ENCODE data around the gene LBX2.

LBX2 gene

DNA sequence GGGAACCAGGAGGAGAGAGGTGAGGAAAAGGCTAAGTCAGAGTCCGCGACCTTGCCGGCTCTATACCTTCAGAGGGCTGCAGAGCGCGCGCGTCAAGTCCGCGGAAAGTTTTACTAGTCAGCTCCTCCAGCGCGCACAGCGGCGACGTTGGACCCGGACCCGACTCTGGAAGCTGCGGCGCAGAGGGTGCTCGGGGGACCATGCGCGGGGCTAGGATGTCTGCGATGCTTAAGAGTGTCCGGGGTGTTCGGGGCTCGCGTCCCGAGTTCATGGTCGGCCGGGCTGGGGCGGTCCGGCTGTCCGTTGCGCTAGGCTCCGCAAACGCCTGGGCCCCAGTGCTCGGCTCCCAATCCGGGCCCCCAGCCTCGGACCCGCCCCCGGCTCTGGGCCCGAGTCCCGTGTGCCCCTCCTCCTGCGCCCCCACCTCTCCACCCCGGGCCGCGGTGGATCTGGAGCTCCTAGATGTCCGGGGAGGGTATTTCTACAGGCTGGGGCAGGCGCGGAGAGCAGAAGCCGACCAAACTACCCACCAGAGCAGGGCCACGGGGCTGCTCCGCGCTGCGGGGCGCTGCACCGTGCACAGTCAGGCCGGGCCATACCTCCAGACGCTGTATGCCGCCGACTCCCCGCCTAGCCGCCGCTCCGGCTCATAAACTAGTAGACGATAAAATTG lies at the start of gene LBX2:
LBX2 (minus strand) TSS at position 337 of the 673 bp plus-strand sequence; CDS start at position 271, 66 bp downstream.
- no peak for DNase-seq (ENCODE audit: low spot score)

DNA sequence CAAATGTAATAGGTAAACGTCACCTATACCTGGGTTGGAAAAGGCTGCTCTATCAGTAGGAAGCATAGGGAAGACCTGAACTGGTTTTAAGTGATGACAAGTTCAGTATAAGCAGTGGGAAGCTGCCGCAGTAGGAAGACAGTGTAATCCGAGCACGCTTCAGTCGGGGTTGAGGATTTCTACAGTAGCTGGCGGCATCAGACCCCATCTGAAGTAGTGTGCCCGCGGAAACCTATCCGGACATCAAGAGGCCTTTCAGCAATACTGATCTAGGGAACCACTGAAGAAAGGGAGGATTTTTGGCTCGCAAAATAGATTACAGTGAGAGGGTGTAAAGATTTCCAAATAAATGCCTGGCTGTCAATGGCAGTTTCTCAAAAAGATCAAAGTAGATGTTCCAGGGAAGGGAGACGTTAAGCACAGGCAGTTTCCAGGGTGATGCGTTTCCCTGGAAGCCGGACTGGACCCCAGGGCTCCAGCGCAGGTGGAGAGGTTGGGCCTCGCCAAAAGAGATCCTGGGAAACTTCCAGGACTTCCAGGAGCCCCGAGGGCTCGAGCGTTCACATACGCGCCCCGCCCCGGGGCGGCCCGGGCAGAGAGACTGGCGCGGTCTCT lies 49.0 kb upstream of the LBX2 start:
- no peak for DNase-seq (ENCODE audit: low spot score)

DNA sequence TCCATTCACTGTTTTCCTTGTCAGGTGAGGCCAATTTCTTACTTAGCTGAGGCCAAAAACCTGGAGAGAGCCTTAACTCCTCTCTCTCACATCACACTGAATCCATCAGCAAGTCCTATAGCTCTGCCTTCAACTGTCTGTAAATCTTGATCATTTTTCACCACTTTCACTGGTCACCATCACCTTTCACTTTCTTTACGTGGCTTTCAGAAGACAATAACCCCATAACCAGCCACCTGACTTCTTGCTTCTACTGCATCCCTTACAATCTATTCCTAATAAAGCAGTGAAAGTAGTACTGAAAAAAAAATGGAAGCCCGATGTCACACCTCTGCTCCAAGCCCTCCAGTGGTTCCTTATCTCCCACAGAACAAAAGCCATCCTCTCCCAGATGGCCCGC lies 46.6 kb upstream of the LBX2 start:
- no peak for DNase-seq (ENCODE audit: low spot score)

GRCh38 chr2:74544634-74545033 lies 45.2 kb upstream of the LBX2 start:
- DNase-seq (ENCODE audit: low spot score) = no peak

DNA sequence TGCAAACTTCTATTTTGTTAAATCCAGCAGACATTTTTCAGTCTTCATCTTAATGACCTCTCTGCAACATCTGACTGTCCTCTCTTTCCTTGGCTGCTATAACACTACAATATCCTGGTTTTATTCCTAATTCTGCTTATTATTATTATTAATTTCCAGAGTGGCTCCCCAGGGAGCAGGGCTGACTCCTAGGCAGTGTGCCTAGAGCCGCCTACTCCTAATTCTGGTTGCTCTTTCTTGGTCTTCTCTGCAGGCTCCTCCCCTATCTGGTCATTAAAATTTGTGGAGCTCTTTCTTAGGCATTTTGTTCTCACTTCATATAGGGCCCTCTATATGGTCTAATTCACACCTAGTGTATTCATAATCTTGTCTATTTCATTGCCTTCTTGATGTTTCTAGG lies 43.6 kb upstream of the LBX2 start:
- no peak for DNase-seq (ENCODE audit: low spot score)

DNA sequence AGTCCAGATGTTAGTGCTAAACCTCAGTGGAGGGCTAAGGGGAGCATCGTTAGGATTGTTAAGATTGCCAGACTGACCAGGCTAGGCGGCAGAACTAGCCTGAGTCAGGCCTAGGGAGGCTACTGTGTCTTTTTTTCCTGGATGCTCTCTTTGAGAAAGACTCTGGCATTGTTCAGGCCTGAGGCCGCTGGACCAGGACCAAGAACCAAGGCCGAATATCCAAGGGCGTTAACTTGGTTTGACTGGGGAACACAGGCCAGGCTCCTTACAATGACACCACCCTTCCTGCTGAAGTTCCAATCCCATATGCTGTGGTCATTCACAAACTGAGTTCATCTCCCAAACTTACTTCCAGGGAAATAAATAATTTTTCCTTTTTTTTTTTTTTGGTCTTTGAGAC lies 40.9 kb upstream of the LBX2 start:
- DNase-seq (ENCODE audit: low spot score) = no peak

GRCh38 chr2:74538881-74539339 lies 39.5 kb upstream of the LBX2 start:
- DNase-seq (ENCODE audit: low spot score) = no peak

DNA sequence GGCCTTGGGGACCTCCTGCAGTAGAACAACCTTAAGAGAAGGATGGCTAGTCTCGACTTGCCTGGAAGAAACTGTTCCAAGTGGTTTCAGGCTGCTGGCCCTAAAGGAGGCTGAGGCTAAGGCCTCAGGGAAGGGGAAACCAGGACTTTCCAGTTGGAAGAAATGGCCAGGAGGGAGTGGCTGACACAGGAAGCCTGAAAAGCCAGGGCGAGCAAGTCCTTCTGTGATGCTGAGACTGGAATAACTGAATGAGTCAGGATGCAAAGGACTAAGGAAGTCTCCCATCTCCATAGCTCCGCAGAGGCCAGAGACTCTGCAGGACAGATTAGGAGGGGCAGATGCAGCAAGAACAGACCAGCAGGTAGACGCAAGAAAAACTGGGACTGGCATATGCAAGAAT lies 37.7 kb upstream of the LBX2 start:
- no peak for DNase-seq (ENCODE audit: low spot score)

GRCh38 chr2:74536166-74536950 lies 37.0 kb upstream of the LBX2 start:
- no peak for DNase-seq (ENCODE audit: low spot score)

GRCh38 chr2:74535440-74535965 lies 36.1 kb upstream of the LBX2 start:
- no peak for DNase-seq (ENCODE audit: low spot score)

DNA sequence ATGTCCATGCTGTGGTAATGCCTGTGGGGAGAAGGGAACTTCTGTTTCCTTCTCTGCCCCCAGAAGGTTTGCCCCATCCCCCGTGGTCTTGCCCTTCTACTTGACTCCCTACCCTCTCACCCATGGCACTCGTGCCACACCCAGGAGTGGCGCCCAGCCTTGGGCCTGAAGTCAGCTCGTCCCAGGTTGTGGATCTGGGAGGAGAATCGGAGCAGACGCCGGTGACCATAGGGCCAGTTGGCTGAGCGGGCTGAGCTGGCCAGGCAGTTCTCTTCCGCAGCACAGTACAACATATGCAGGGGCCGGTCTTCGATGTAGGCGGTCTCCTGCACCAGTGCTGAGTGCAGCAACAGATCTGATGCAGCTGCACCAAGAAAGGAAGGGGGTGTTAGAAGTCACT lies 35.0 kb upstream of the LBX2 start:
- no peak for DNase-seq (ENCODE audit: low spot score)

DNA sequence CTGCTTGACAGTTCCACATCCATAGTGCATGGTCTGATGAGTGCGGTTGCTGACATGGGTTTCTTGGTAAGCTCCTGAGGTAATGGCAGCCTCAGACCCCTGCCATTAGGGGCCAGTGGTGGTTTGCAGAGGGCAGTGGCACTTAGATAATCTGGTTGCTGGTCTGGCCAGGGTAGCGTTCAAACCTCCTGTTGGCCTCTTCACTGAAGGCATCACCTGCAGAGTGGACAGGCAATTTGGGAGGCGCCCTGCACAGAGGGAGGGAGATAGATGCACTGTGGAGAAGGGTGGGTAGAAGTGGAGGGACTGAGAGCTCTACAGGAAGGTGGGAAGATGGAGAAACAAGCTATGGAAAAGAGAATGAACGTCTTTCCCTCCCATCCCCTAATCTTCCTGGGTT lies 34.1 kb upstream of the LBX2 start:
- no peak for DNase-seq (ENCODE audit: low spot score)

DNA sequence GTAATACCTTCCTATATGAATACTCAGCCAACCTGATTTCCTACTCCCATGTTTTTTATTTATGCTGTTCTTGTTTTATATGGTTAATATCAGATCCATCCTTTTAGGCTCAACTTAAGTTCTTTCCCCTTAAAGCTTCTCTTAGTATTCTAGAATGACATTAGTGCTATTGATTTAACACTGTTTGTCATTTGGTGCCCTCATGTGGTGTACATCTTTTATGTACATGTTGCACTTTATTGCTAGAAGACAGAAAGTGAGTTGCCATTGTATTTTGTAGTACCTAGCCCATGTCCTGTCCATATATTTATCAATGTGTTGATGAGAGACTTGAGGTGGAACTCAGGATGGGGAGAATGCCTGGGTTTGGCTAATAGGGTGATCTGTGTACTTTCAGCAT lies 32.8 kb upstream of the LBX2 start:
- DNase-seq (ENCODE audit: low spot score) = peak; percentile 50

- no peak for DNase-seq (ENCODE audit: low spot score)
Observed at GRCh38 chr2:74531666-74532065, 32.3 kb upstream of the LBX2 start.

GRCh38 chr2:74530239-74531187 lies 31.1 kb upstream of the LBX2 start:
- DNase-seq (ENCODE audit: low spot score) = peak; percentile 58

DNA sequence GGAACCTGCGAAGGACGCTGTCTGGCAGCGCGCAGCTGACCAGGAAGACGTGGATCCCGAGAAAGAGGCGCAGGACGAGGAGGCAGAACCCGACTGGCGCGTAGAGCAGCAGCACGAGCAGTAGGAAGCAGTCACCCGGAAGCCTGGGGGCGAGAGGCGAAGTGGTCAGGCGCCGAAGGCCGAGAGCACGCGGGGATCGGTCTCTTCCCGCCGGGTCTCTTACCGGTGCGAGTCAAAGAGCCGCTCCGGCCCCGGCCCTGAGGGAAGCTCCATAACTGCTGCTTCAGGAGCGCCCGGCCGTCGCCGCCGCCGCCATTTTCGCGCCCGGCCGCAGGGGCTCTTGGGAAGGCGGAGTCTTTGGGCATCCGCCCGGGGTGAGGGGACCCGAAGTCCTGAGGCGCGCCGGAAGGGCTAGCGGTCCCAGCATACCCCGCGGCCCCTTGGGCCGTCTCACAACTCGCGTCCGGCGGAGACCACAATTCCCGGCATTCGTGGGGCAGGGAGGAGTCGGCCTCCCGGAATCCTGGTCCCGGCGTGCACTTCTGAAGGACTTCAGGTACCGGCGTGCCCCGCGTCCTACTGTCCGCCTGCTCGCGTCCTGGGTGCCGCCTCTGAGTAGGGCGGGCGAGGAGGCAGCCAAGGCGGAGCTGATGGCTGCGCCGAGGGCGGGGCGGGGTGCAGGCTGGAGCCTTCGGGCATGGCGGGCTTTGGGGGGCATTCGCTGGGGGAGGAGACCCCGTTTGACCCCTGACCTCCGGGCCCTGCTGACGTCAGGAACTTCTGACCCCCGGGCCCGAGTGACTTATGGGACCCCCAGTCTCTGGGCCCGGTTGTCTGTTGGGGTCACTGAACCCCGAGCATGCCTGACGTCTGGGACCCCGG lies 30.2 kb upstream of the LBX2 start, which contains the start of the genes AUP1 and HTRA2:
AUP1 (minus strand) TSS at position 350 of the 882 bp plus-strand sequence; CDS start at position 273, 77 bp downstream.
HTRA2 (plus strand) TSS at position 577 of the 882 bp plus-strand sequence; CDS start at position 651, 74 bp downstream.
- peak; percentile 99 for DNase-seq (ENCODE audit: low spot score)

DNA sequence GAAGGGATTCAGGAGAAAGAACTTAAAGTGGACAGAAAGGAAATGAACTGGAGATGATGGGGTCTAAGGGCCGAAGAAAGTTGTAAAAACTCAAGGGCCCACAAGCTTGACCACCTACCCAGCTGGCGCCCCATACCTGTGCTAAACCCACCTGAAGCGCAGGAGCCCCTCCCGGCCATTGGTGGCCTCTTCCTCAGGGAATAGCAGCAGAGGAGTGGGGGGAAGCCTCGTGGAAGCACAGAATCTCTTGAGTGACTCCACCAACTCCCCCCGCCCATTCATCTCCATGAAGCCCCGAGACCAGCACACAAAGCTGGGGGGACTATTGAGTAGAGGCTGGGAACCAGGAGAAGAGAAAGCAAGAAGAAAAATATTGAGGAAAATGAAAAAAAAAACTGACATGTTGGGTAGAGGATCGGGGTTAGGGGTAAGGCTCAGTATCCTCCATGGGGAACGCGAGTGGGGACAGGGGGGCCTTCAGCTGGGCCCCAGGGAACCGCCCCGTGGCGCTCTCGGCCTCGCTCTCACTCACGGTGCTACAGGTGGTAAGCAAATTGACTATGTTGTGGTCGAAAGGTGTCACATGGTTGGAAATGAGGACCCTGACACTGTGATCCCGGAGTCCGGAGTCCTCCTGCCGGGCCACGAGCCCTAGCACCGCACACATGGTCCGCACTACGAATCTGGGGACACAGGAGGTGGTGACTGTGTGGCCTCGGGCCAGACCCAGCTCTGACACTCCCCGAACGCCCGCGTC lies 29.4 kb upstream of the LBX2 start:
- DNase-seq (ENCODE audit: low spot score) = no peak

- DNase-seq (ENCODE audit: low spot score) = no peak
Observed at GRCh38 chr2:74527741-74528140, 28.3 kb upstream of the LBX2 start.

GRCh38 chr2:74526649-74527230 lies 27.3 kb upstream of the LBX2 start:
- DNase-seq (ENCODE audit: low spot score) = no peak

Data from Ammon's horn (tissue), 1 donor.